Measurements from ENCODE around the gene UGGT2. TPM values are rescaled to one million over a fixed set of nuclear protein-coding genes. Genes with fewer than 3 reads are reported as not detected.

The UGGT2 gene
- total RNA-seq, 1 donor from 2014 or later, result 26.0 TPM

DNA sequence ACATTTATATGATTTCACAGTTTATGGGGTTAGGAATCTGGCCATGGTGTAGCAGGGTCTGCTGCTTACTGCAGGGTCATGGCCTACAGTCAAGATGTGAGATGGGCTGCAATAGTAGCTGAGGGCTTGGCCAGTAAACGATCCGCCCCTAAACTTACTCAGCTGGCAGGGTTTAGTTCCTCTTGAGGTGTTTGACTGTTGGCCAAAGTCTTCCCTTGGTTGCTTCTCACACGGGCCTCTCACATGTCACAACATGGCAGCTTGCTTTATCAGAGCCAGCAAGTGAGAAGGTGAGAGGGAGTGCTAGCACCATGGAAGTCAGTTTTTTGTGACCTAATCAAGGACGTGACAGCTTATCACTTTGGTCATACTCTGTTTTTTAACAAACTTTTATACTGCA lies 299.1 kb downstream of the UGGT2 start:
- intact Hi-C loops (cut with DNase I), result no loop called here
- H3K9me3 ChIP-seq, result no peaks in the 10 kb centered on the region

DNA sequence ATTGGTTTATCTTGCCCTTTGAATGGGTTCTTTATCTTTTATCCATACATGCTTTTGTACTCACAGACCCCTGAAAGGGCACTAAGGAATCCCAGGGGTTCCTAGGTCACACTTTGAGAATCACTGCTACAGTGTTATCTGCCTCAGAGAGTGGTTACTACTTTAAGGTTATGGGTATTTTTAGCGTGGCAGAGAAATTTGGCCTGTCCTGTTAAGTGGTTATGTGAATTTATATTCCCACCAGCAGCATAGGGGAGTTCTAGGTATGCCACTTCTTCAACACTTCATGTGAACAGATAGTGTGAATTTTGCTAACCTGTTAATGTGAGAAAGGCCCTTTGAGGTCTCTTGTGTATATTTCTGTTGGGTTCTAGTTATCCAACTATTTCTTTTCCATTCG lies 300.5 kb downstream of the UGGT2 start:
- TF ChIP-seq, protein P1, sequence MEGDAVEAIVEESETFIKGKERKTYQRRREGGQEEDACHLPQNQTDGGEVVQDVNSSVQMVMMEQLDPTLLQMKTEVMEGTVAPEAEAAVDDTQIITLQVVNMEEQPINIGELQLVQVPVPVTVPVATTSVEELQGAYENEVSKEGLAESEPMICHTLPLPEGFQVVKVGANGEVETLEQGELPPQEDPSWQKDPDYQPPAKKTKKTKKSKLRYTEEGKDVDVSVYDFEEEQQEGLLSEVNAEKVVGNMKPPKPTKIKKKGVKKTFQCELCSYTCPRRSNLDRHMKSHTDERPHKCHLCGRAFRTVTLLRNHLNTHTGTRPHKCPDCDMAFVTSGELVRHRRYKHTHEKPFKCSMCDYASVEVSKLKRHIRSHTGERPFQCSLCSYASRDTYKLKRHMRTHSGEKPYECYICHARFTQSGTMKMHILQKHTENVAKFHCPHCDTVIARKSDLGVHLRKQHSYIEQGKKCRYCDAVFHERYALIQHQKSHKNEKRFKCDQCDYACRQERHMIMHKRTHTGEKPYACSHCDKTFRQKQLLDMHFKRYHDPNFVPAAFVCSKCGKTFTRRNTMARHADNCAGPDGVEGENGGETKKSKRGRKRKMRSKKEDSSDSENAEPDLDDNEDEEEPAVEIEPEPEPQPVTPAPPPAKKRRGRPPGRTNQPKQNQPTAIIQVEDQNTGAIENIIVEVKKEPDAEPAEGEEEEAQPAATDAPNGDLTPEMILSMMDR (IDR thresholded peaks at IDR 0.05), result no peak

More for the DNA sequence above, 299.1 kb downstream of the UGGT2 start:
- Histone ChIP-seq H3K27me3 (no peaks in the 10 kb centered on the region), H3K4me1 (no peaks in the 10 kb centered on the region), H3K4me3 (no peak overlapping the region), H3K36me3 (peaks cover 0 to under 1% of the 10 kb centered on the region in 2 donors), H3K27ac (no peak overlapping the region)
- DNase-seq (ENCODE audit: low spot score in 2 of 2), result no peak
- TF ChIP-seq, protein P1 (IDR thresholded peaks at IDR 0.05), result no peak

More for the DNA sequence above, 300.5 kb downstream of the UGGT2 start:
- H3K9me3 ChIP-seq, result no peaks in the 10 kb centered on the region
- H3K4me3 ChIP-seq, result no peak overlapping the region
- no peaks in the 10 kb centered on the region for H3K27me3 ChIP-seq
- no peak overlapping the region for H3K27ac ChIP-seq
- intact Hi-C loops (cut with DNase I), result no loop called here
- H3K36me3 ChIP-seq, result no peaks in the 10 kb centered on the region
- no peaks in the 10 kb centered on the region for H3K4me1 ChIP-seq
- DNase-seq (ENCODE audit: low spot score in 2 of 2), result no peak

Other genes starting within 250 kb of the UGGT2 start
- 3.0 TPM for gene HS6ST3, start 36.7 kb upstream of the UGGT2 start, total RNA-seq

Data from ascending aorta (tissue), 2 donors.